ENCODE measurements around the gene NOS1AP.

The NOS1AP gene

DNA sequence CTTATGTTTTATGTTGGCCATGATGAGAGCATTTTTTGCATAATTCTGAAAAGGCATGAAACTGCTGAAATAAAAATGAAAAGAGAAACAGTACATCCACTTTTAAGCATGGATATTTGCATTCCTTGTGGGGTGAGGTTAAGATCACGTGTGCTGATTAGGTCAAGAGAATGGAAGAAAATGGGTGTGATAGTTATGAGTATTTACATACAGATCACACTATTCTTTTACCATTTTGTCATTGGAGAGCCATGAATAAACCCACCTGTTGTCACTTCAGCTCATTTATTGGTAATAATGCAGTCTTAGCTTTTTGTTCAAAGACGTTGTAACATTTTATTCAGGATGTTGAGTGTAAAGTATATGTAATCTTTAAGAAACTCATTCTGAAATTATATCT lies 153.2 kb downstream of the NOS1AP start:
- Histone ChIP-seq H3K36me3 (replicated peaks) (no peaks in the 10 kb centered on the region), H3K27ac (no peak overlapping the region), H3K4me3 (ENCODE audit: low read depth, low read length) (no peak overlapping the region), H3K27me3 (replicated peaks) (no peaks in the 10 kb centered on the region)
- TF ChIP-seq, protein P1, sequence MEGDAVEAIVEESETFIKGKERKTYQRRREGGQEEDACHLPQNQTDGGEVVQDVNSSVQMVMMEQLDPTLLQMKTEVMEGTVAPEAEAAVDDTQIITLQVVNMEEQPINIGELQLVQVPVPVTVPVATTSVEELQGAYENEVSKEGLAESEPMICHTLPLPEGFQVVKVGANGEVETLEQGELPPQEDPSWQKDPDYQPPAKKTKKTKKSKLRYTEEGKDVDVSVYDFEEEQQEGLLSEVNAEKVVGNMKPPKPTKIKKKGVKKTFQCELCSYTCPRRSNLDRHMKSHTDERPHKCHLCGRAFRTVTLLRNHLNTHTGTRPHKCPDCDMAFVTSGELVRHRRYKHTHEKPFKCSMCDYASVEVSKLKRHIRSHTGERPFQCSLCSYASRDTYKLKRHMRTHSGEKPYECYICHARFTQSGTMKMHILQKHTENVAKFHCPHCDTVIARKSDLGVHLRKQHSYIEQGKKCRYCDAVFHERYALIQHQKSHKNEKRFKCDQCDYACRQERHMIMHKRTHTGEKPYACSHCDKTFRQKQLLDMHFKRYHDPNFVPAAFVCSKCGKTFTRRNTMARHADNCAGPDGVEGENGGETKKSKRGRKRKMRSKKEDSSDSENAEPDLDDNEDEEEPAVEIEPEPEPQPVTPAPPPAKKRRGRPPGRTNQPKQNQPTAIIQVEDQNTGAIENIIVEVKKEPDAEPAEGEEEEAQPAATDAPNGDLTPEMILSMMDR (IDR thresholded peaks at IDR 0.05; ENCODE audit: low read depth, low read length, missing control alignments): no peak
- in situ Hi-C loops (cut with HindIII; ENCODE audit: low pct_ligation_motif_present, low sequenced_read_pairs): no loop called here
- no peak for DNase-seq

DNA sequence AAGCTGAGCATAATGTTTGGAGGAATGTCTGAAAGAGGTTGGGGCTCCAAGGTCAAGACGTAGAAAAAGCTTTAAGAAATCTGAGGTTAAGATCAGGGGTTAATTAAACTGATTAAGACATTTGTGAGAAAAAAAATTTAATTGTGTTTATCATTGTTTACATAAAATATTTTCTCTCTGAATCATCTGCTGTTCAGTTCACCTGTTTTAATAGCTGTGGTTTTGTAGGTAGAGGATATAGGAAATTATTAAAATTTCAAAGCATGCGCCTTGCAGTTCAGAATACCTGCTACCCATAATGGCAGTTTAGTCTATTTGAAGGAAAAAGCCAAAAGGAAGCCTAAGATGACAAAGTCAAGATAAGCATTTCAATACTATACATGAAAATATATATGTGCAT lies 154.0 kb downstream of the NOS1AP start:
- H3K27me3 ChIP-seq (replicated peaks): no peaks in the 10 kb centered on the region
- no peak overlapping the region for H3K27ac ChIP-seq
- no peak for DNase-seq
- in situ Hi-C loops (cut with HindIII; ENCODE audit: low pct_ligation_motif_present, low sequenced_read_pairs): no loop called here
- H3K4me3 ChIP-seq (ENCODE audit: low read depth, low read length): no peak overlapping the region
- TF ChIP-seq, protein P1 (IDR thresholded peaks at IDR 0.05; ENCODE audit: low read depth, low read length, missing control alignments): no peak
- H3K36me3 ChIP-seq (replicated peaks): no peaks in the 10 kb centered on the region

DNA sequence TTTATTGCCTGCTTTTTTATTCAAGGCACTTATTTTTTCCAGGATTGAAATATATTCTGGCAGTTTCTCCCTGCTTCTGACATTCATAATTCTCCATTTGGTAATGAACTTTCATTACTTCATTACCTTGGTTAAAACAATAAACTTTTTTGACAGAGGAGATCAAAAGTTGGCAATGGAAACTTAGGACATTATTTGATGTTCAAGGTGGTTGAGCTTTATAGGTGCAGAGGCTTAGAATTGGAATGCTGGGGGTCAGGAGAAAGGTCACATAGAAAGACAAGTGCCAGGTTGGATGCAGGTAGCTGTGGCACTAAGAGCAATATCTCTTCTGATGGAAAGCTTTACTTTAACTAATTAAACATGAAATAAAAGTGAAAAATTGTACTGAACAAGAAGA lies 154.8 kb downstream of the NOS1AP start:
- H3K36me3 ChIP-seq (replicated peaks): no peaks in the 10 kb centered on the region
- in situ Hi-C loops (cut with HindIII; ENCODE audit: low pct_ligation_motif_present, low sequenced_read_pairs): no loop called here
- no peaks in the 10 kb centered on the region for H3K27me3 ChIP-seq (replicated peaks)
- H3K4me3 ChIP-seq (ENCODE audit: low read depth, low read length): no peak overlapping the region
- TF ChIP-seq, protein P1 (IDR thresholded peaks at IDR 0.05; ENCODE audit: low read depth, low read length, missing control alignments): no peak
- no peak for DNase-seq
- H3K27ac ChIP-seq: no peak overlapping the region

DNA sequence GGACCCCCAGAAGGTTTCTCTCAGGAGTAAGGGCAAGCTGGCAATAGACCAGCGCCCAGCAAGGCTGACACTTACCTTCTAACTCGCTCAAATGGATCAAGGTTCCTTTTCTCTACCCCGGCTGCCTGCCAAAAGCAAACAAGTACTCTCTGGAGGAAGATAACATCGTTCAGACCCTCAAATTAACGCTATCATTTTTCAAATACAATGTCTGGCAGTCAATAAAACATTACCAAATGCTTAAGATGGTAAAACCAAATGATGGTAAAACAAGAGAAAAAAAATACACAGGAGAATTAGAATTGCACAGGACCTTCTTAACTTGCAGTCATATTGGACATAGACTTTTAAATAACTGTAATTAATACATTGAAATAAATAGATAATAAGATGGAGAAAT lies 159.1 kb downstream of the NOS1AP start:
- DNase-seq: no peak
- Histone ChIP-seq H3K36me3 (replicated peaks) (no peaks in the 10 kb centered on the region), H3K27ac (no peak overlapping the region), H3K27me3 (replicated peaks) (no peaks in the 10 kb centered on the region), H3K4me3 (ENCODE audit: low read depth, low read length) (no peak overlapping the region)
- in situ Hi-C loops (cut with HindIII; ENCODE audit: low pct_ligation_motif_present, low sequenced_read_pairs): no loop called here
- TF ChIP-seq, protein P1 (IDR thresholded peaks at IDR 0.05; ENCODE audit: low read depth, low read length, missing control alignments): no peak

DNA sequence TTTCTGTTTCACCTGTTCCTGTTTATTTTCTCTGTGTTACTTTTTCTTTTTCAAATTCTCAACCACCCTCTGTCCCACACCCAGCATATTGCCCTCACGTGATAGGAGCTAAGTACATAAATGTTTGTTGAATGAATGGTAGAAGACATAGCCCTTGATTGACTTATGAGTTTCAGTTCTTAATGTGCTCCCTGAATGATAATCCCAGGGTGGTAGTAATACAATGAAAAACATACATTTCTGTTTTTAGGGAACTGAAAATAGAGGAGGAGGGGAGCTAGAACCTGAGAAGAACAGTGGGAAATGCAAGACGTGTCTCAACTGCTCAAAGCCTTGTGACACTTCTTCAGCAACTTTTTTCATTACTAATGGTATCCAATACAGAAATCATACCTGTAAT lies 160.1 kb downstream of the NOS1AP start:
- DNase-seq: no peak
- TF ChIP-seq, protein P1 (IDR thresholded peaks at IDR 0.05; ENCODE audit: low read depth, low read length, missing control alignments): no peak
- no peaks in the 10 kb centered on the region for H3K27me3 ChIP-seq (replicated peaks)
- H3K36me3 ChIP-seq (replicated peaks): no peaks in the 10 kb centered on the region
- H3K27ac ChIP-seq: no peak overlapping the region
- in situ Hi-C loops (cut with HindIII; ENCODE audit: low pct_ligation_motif_present, low sequenced_read_pairs): no loop called here
- H3K4me3 ChIP-seq (ENCODE audit: low read depth, low read length): no peak overlapping the region

DNA sequence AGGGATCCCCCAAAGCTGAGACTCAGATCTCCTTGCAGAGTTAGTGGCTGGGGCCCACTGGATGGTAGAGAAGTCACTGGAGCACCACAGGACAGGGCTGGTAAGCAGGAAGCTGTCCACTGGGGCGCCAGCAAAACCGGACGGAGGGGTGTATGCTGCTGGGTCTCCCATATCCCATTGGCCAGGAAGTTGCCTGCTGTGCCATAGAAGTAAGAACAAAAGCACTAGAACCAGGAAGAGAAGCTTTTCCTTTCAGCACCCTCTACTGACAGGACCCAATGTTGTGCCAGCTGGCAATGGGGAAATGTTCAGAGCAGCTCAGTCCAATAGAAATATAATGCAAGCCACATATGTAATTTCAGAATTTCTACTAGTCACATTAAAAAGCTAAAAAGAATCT lies 160.6 kb downstream of the NOS1AP start:
- Histone ChIP-seq H3K27ac (no peak overlapping the region), H3K36me3 (replicated peaks) (no peaks in the 10 kb centered on the region), H3K4me3 (ENCODE audit: low read depth, low read length) (no peak overlapping the region), H3K27me3 (replicated peaks) (no peaks in the 10 kb centered on the region)
- in situ Hi-C loops (cut with HindIII; ENCODE audit: low pct_ligation_motif_present, low sequenced_read_pairs): no loop called here
- TF ChIP-seq, protein P1 (IDR thresholded peaks at IDR 0.05; ENCODE audit: low read depth, low read length, missing control alignments): peak; percentile 54
- peak; percentile 15 for DNase-seq
